LoVo (cell line): Measurements from ENCODE around the gene TENT5C.
A peak's percentile ranks its signal among the peaks of the same experiment; 100 is the strongest.

Experiments
- DNase-seq: peaks from one replicate; pipeline ENCODE4 v3.0.0-alpha.2; 2016; ENCODE audit warnings: low spot score

TENT5C gene

GRCh38 chr1:117636637-117637425 lies 31.0 kb downstream of the TENT5C start:
- DNase-seq, result no peak

- no peak for DNase-seq
Observed at GRCh38 chr1:117638141-117638540, 32.3 kb downstream of the TENT5C start.

- no peak for DNase-seq
Observed at GRCh38 chr1:117638759-117639158, 32.9 kb downstream of the TENT5C start.

GRCh38 chr1:117639741-117640140 lies 33.9 kb downstream of the TENT5C start:
- no peak for DNase-seq

- no peak for DNase-seq
Observed at GRCh38 chr1:117641536-117641935, 35.7 kb downstream of the TENT5C start.

GRCh38 chr1:117642963-117643362 lies 37.1 kb downstream of the TENT5C start:
- no peak for DNase-seq

GRCh38 chr1:117643601-117644000 lies 37.8 kb downstream of the TENT5C start:
- DNase-seq, result no peak

- DNase-seq, result no peak
Observed at GRCh38 chr1:117644696-117645311, 39.0 kb downstream of the TENT5C start.

- no peak for DNase-seq
Observed at GRCh38 chr1:117645343-117645742, 39.5 kb downstream of the TENT5C start.

- DNase-seq, result no peak
Observed at GRCh38 chr1:117646007-117646811, 40.4 kb downstream of the TENT5C start.

GRCh38 chr1:117646956-117647355 lies 41.1 kb downstream of the TENT5C start:
- no peak for DNase-seq

- DNase-seq, result no peak
Observed at GRCh38 chr1:117648015-117648414, 42.2 kb downstream of the TENT5C start.

- no peak for DNase-seq
Observed at GRCh38 chr1:117650840-117651568, 45.2 kb downstream of the TENT5C start.

GRCh38 chr1:117651616-117652015 lies 45.8 kb downstream of the TENT5C start:
- no peak for DNase-seq

GRCh38 chr1:117652421-117652820 lies 46.6 kb downstream of the TENT5C start:
- DNase-seq, result no peak

- no peak for DNase-seq
Observed at GRCh38 chr1:117653195-117653594, 47.3 kb downstream of the TENT5C start.

- no peak for DNase-seq
Observed at GRCh38 chr1:117653732-117654492, 48.1 kb downstream of the TENT5C start.

GRCh38 chr1:117654493-117655219 lies 48.8 kb downstream of the TENT5C start:
- no peak for DNase-seq

GRCh38 chr1:117655220-117655577 lies 49.4 kb downstream of the TENT5C start:
- DNase-seq, result no peak

GRCh38 chr1:117656202-117656641 lies 50.4 kb downstream of the TENT5C start:
- no peak for DNase-seq

- DNase-seq, result peak; percentile 15
Observed at GRCh38 chr1:117657031-117657430, 51.2 kb downstream of the TENT5C start.
